Measurements from ENCODE around the gene MAP4K3. TPM values are rescaled to one million over a fixed set of nuclear protein-coding genes. Genes with fewer than 3 reads are reported as not detected.

MAP4K3 gene
- total and polyA plus RNA-seq, 11 donors = 14.5 to 45.4 (median 33.4) TPM

- H3K36me3 ChIP-seq = no peaks in the 10 kb centered on the region
- WGBS, 4 donors = 95 to 100% (median 97%) methylated on average over 2 of the region's 2 CpGs
- intact Hi-C loops (cut with DNase I) = no loop called here
- H3K4me1 ChIP-seq = peaks cover 3 to 65% (median 37%) of the 10 kb centered on the region in 12 donors
- no peaks in the 10 kb centered on the region for H3K27me3 ChIP-seq
- DNase-seq (no peak), ATAC-seq (no peak)
- H3K27ac ChIP-seq = no peak overlapping the region
- no peak overlapping the region for H3K4me3 ChIP-seq
- H3K9me3 ChIP-seq = no peaks in the 10 kb centered on the region
- TF ChIP-seq, protein P1, sequence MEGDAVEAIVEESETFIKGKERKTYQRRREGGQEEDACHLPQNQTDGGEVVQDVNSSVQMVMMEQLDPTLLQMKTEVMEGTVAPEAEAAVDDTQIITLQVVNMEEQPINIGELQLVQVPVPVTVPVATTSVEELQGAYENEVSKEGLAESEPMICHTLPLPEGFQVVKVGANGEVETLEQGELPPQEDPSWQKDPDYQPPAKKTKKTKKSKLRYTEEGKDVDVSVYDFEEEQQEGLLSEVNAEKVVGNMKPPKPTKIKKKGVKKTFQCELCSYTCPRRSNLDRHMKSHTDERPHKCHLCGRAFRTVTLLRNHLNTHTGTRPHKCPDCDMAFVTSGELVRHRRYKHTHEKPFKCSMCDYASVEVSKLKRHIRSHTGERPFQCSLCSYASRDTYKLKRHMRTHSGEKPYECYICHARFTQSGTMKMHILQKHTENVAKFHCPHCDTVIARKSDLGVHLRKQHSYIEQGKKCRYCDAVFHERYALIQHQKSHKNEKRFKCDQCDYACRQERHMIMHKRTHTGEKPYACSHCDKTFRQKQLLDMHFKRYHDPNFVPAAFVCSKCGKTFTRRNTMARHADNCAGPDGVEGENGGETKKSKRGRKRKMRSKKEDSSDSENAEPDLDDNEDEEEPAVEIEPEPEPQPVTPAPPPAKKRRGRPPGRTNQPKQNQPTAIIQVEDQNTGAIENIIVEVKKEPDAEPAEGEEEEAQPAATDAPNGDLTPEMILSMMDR (IDR thresholded peaks at IDR 0.05) = no peak
- TF ChIP-seq POLR2A (IDR thresholded peaks at IDR 0.05) = no peak
Observed at GRCh38 chr2:39421354-39421753, 15.7 kb downstream of the MAP4K3 start.

DNA sequence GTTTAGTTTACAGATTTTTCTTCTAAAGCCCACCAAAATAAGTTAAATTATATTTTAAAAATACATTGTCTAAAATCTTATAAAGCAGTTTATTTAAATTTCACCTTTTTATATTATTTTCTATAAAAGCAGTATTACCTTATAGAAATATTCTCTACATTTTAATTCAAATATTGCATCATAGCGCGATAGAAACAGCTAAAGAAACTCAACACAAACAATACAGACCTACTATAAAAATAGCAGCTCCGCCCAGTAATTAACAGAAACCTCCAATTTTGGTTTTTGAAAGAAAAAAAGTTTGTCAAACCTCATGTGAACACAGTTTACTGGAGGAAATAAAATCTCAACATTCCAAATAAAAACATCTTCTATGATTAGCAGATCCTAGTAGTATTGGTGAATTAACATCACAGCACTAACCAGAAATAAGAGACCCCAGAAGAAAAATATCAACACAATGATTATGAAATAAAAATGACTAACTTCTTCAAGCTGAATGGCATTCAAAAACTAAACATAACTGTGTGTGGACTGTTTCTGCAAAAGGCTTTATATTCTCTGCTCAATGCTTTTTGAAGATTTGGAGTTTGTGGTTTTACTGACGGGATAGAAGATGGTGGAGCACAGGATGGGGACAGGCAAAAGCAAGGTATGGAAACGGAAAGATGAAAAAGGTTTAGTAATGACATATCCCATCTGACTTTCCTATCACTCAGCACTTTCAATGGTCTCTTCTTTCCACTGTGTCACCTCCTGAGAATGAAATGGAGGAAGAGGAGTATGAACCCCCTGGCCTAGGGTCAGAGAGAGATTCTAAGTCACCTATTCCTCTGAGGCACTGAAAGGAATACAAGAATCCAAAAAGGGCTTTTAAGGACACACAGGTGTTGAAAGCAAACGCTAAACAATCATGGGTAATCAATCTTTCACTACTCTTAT is 17.5 kb downstream of the MAP4K3 start:
- ATAC-seq (no peak), DNase-seq (no peak)
- H3K36me3 ChIP-seq = no peaks in the 10 kb centered on the region
- no peak overlapping the region for H3K4me3 ChIP-seq
- H3K27me3 ChIP-seq = no peaks in the 10 kb centered on the region
- intact Hi-C loops (cut with DNase I) = no loop called here
- no peaks in the 10 kb centered on the region for H3K9me3 ChIP-seq
- H3K4me1 ChIP-seq = peaks cover 3 to 62% (median 31%) of the 10 kb centered on the region in 12 donors
- WGBS, 4 donors = 78 to 83% (median 80%) methylated on average over 6 of the region's 6 CpGs
- H3K27ac ChIP-seq = no peak overlapping the region
- TF ChIP-seq, protein P1 (IDR thresholded peaks at IDR 0.05) = no peak
- TF ChIP-seq POLR2A (IDR thresholded peaks at IDR 0.05) = no peak

GRCh38 chr2:39418491-39418890 is 18.6 kb downstream of the MAP4K3 start:
- no peak overlapping the region for H3K4me3 ChIP-seq
- TF ChIP-seq POLR2A (IDR thresholded peaks at IDR 0.05) = no peak
- TF ChIP-seq, protein P1 (IDR thresholded peaks at IDR 0.05) = no peak
- 76 to 80% (median 78%) methylated on average over 5 of the region's 5 CpGs for WGBS, 4 donors

DNA sequence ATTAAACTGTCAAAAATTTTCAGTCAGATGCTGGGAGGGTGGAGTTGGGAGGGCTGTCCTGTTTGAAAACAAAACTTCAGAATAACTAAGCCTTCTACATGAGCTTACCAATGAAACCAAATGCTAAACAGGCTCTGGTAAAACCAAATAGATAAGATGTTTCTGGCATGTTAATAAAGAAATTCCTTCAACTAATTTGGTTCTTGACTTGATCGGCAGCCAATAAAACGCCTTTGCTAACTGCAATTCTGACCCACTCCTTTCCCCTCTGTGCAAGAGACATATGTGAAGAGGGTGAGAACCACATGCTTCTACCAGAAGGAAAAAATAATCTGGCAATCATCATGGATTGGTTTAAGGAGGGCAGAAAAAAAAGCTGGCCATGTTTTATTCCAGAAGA is 20.9 kb downstream of the MAP4K3 start:
- intact Hi-C loops (cut with DNase I) = no loop called here
- Histone ChIP-seq H3K27me3 (no peaks in the 10 kb centered on the region), H3K4me1 (peaks cover 6 to 85% (median 53%) of the 10 kb centered on the region in 12 donors), H3K4me3 (no peak overlapping the region), H3K27ac (peak overlapping the region in 1 of 12 donors; percentile 11), H3K36me3 (no peaks in the 10 kb centered on the region), H3K9me3 (no peaks in the 10 kb centered on the region)
- no peak for ATAC-seq
- 22 to 44% (median 28%) methylated on average over 2 of the region's 2 CpGs for WGBS, 4 donors
- DNase-seq = no peak
- TF ChIP-seq POLR2A (IDR thresholded peaks at IDR 0.05) = no peak
- TF ChIP-seq, protein P1 (IDR thresholded peaks at IDR 0.05) = no peak

More at GRCh38 chr2:39418491-39418890, 18.6 kb downstream of the MAP4K3 start:
- DNase-seq = no peak
- H3K4me1 ChIP-seq = peaks cover 3 to 69% (median 32%) of the 10 kb centered on the region in 12 donors
- no peaks in the 10 kb centered on the region for H3K36me3 ChIP-seq
- ATAC-seq = no peak
- no peaks in the 10 kb centered on the region for H3K9me3 ChIP-seq
- intact Hi-C loops (cut with DNase I) = no loop called here
- no peak overlapping the region for H3K27ac ChIP-seq
- no peaks in the 10 kb centered on the region for H3K27me3 ChIP-seq

All from heart left ventricle (tissue), 16 donors.